Measurements from ENCODE around the gene ANKRD60. TPM values are rescaled to one million over a fixed set of nuclear protein-coding genes. Genes with fewer than 3 reads are reported as not detected.

Gene ANKRD60
- total RNA-seq, 1 experiment from 2014 or later: not detected

DNA sequence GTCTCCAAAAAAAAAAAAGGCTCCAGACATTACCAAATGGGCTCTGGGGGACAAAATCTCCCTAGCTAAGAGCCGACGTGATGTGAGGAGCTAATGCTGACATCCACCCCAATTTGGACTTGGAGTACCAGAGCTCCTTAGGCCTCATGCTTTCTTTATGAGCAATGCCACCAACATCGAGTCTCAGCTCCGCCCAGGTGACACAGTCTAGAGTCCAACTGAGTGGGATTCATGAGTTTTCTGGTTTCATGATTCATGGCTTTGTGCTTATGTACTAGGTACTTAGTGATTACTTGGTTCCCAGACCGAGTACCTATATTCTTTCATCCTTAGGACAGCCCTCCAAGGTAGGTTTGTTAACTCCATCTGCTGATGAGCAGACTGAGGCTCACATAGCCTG, 4.4 kb downstream of the ANKRD60 start:
- DNase-seq (ENCODE audit: low spot score): no peak

DNA sequence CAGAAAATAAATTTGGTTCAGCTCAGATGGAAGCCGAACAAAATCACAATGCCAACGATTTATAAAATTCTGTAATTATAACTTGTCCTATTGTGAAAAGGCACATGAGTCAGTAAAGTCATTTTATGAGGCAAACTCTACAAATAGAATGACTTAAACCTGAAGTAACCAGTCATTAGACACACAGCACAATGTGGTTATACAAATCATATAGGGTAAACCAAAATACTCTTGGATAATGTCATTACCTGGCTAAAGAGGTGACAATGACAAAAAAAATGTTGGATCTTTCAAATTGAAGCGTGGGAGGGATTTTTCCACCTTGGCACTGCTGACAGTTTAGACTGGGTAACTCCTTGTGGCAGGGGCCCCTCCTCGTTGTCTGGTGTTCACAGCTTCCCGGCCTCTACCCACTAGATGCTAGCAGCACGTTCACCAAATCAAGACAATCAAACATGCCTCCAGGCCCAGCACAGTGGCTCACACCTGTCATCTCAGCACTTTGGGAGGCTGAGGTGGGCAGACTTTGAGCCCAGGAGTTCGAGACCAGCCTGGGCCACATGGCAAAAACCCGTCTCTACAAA, 5.0 kb downstream of the ANKRD60 start:
- no peak for DNase-seq (ENCODE audit: low spot score)

DNA sequence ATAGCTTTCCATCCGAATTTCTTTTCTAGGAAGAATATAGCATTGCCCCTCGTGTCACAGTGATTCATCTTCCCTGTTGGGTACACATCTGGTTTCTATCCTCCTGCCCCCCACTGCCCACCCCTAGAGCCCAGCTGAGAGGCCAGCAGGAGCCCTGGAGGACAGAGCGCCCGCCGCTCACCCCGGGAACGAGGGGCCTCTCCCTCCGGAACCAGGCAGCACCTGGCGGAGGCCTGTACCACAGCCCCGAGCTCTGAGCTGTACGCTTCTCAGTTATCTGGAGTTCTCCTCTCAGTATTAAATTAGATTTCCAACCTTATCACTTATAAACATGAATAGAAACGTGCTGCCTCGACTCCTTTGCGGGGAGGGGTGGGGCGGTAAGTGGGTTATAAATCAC, 6.0 kb downstream of the ANKRD60 start:
- DNase-seq (ENCODE audit: low spot score): no peak

DNA sequence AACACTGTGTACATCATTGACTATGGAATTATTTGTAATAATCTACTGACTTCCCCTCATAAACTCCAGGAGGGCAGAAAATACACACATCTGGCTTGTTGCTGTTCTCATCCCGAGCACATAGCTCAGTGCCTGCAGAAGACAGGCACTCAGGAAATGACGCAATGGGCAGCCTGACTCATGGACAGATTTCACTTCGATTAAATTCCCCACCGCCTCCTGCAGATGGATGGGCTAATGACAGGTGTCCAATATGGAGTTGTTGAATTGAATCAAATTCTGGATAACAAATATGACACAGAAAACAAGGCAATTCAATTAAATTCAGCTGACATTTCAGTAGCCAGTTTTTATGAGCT, 9.1 kb downstream of the ANKRD60 start:
- peak; percentile 54 for DNase-seq (ENCODE audit: low spot score)

DNA sequence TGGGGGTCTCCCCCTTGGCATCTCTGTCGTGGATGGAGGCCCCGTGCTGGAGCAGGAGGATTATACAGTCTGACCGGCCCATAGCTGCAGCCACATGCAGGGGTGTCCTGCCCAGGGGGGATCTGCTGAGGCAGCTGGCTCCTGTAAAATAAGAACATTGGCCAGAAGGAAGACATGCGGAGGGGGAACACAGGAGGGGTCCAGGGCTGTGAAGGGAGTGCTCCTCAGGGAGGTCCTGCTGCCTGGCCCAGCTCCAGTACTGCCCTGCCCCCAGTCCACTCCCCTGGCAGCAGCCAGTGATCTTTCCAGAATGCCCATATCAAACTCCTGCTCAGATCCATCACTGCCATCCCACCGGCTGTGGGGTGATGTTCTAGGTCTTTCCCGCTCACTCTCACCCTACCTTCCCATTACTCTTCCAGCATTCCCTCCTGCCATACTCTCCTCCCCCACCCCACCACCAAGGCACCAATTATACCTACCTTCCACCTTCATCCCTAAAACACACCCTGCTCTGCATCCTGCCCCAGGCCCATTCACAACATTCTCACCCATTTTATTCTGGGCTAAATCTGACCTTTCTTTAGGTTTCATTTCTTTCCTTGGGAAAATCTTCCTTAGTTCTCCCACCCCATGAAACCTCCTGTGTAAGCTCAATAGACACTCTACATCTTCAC, 9.7 kb downstream of the ANKRD60 start:
- no peak for DNase-seq (ENCODE audit: low spot score)

DNA sequence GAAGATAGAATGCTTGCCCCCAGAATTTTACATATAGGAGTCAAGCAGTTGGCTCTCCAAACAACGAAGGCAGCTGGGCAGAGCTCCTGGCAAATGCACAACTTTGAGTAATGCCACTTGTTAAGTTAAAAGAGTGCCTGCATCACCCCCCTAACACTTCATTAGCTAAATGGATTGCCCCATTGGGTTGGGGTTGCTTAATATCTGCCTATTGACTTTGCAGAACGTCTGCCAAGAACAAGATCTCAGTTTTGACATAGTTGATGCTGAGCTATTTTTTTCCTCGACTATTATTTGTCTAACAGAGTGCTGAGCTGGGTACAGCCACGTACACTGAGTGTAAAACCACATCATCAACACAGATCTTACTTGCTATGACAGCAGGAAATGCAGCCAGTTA, 12.1 kb downstream of the ANKRD60 start:
- no peak for DNase-seq (ENCODE audit: low spot score)

DNA sequence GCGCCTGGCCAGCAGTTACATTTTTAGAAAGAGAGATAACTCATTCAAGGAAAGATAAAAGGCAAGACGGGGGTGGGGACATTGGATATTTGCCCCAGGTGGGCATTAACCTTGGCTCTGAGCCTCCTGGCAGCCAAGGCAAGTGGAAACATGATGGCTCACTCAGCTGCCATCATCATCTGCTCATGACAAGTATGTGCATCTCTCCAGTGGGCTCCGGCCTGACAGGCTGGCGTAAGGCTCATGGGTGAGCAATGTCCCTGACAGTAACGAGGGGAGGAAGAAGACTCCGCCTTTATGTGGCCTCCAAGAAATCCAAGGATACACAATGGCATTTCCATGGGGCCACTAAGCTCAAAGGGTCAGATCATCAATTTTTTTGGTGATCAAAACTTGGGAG, 13.3 kb downstream of the ANKRD60 start:
- no peak for DNase-seq (ENCODE audit: low spot score)

DNA sequence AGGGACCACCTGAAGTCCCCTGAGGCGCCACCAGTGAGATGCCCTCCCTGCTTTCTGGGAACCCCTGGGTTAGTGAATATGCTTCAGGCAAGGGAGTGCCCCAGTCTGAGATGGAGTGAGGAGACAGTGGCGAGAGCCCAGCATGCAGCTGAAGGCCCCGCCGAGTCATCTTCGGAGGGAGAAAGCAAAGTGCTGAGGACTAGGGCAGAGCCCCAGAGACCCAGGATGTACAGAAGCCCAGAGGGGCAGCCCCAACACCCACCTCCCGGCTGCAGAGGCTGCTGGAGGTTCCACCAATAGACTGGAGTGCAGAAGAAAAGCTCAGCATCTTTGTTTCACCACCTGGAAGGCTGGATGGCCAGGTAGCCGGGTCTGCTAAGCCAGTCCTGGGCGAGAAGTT, 14.1 kb downstream of the ANKRD60 start:
- DNase-seq (ENCODE audit: low spot score): no peak

DNA sequence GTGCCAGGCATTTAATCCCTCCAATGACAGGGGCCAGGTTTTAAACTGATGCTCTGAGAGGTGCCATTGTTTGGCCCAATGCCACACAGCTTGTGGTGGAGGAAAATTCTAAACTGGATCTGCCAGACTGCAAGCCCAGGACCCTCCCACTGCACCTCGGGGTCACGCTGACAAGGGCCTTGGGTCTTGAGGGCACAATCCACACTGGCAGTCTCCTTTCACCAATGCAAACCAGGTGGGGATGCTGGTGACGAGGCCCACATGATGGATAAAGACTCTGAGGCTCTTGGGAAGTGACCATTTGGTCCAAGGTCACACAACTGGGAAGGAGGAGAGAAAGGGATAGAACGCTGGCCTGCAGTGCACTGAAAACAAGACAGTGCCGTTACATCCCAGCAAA, 14.7 kb downstream of the ANKRD60 start:
- no peak for DNase-seq (ENCODE audit: low spot score)

DNA sequence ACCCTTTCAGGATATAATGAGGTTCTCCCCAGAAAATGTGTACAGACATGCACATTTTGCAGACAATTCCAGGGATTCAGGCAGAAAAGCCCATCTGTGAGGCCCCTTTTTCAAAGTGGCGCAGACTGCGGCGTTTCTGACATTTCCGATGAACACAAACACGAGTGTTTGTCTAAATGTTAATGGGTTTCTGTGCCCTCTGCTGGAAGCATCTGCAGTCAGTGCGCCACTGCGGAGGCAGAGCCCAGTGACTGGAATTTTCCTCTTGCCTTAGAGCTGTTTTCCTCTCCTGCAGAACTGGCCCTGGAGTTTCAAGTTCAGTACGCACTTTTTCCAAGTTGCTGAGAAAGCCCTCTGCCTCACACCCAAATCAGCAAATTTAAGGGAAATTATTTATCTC, 15.3 kb downstream of the ANKRD60 start:
- DNase-seq (ENCODE audit: low spot score): no peak

DNA sequence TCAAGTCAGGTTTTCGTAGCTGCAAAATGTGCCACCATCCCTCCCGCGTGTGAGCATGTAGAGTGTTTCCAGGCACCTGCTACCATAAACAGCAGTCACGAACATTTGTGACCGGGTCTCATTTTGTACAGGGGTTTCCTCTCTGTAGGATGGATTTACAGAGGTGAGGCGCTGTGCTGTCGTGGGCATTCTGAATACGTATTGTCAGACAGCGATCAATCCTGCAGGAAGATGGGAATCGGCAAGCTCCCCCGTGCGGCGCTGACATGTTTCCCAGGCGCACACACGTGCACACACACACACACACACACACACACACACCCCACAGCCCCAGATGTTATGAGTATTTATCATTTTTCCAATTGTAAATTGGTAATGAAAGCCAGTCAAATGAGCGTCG, 15.8 kb downstream of the ANKRD60 start:
- DNase-seq (ENCODE audit: low spot score): no peak

DNA sequence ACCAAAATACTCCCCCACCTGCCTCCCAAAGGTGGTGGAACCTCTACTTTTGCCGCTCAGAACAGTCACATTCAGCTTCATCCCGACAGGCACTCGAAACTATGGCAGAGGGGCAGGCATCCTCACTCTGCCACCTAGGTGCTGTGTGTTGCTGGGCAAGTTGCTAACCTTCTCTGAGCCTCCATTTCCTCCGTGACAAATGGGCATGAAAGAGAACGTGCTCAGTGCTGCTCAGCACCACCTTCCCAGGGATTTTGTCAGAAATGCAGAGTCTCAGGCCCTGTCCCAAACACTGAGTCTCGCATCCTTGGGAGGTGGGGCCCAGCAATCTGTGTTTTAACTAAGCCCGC, 18.1 kb downstream of the ANKRD60 start:
- no peak for DNase-seq (ENCODE audit: low spot score)

DNA sequence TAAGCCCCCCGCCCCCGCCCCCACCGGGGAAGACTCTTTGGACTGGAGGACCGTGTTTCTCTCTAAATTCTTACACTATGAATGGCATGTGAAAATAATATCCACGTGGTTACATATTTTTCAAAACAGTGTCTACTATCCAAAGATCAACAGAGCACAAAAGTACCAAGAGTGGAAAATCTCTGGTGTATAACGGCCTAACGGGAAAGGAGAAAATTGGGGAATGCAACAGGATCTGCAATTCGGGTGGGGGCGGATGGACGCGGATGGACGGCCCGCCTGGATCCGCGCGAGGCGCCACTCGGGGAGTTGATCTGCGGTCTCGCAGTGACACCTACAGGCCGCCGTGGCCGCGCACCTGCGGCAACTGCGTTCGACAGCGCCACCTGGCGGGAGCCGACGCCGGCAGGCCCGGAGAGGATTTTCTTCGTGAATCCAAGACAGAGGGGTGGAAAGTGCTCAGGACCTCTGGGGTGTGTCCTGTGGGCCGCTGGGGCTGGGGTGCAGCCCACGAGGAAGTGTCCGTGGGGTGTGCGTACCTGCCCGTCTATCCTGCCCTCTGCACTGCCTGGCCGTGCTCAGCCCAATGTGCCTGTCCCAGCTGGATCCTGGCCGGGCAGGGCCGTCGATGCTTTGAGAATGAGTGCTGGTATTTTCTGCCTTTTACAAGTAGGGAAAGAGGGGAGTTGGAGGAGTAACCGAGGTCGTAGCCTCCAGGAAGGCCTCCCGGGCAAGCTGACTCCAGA, 18.6 kb downstream of the ANKRD60 start:
- peak; percentile 57 for DNase-seq (ENCODE audit: low spot score)

DNA sequence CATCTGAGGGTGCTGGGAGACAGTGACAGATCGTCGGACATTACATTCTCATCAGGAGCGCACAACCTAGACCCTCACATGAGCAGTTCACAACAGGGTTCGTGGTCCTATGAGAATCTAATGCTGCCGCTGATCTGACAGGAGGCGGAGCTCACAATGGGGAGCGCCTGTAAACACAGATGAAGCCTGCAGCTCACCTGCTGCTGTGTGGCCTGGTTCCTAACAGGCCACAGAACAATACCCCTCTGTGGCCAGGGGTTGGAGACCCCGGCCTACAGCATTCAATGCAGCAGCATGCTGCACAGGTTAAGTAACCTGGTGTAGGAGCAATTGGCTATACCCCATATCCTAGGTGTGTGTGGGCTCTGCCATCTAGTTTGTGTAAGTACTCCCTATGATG, 19.5 kb downstream of the ANKRD60 start:
- no peak for DNase-seq (ENCODE audit: low spot score)

DNA sequence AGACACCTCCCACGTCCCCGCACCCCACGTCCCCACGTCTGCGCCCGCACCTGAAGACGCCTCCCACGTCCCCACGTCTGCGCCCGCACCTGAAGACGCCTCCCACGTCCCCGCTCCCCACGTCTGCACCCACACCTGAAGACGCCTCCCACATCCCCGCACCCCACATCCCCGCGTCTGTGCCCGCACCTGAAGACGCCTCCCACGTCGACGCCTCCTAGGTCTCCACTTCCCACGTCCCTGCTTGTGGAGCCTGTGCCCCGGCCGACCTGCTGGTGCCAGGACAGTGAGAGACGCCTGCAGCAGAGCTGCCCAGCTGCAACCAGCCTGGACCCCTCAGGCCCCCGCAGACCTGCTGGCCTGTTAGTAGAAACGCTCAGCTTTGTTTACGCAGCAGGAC, 22.6 kb downstream of the ANKRD60 start:
- no peak for DNase-seq (ENCODE audit: low spot score)

DNA sequence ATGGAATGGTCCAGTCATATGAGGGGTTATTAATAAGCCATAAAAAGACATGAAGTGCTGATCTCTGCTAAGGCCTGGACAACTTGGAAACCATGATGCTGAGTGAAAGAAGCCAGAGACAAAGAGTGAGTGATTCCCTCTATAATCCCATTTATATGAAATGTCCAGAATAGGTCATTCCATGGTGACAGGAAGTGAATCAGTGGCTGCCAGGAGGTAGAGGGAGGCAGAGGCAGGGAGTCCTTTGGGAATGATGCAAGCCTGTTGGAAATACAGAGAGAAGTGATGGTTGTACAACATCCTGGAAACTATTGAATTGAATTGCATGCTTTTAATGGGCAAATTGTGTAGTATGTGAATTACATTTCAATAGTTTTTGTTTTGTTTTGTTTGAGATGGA, 26.4 kb downstream of the ANKRD60 start:
- DNase-seq (ENCODE audit: low spot score): no peak

DNA sequence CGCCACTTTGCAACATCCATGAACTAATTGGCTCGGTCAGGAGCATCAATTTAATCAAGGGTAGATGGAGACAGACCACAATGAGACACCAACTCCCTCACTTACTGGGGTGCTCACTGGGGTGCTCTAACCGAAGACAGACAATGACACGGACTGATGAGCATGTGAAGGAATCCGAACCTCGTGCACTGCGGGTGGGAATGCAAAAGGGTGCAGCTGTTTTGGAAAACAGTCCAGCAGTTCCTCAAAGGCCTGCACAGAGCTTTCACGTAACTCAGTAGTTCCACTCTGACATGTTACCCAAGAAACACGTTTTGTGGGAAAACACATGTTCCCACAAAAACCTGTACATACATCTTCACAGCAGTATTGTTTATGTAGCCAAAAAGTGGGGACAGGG, 26.8 kb downstream of the ANKRD60 start:
- DNase-seq (ENCODE audit: low spot score): no peak

DNA sequence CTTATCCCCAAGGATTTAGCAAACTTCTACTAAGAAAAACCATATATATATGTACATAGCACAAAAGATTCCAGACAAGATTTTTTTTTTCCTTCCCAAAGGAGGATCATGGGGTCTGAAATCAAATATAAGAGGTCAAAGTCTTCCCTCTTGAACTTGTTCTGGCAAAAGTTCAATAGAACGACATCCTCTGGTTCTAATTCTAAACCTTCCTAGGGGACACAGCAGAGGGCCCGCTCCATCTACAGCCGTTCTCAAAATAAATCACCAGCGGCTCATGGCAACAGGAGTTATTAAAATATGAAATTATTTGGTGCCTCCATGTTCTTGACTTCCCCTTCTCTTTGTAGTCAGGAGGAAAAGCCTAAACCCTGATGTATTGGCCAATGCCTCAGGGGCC, 29.0 kb downstream of the ANKRD60 start:
- no peak for DNase-seq (ENCODE audit: low spot score)

DNA sequence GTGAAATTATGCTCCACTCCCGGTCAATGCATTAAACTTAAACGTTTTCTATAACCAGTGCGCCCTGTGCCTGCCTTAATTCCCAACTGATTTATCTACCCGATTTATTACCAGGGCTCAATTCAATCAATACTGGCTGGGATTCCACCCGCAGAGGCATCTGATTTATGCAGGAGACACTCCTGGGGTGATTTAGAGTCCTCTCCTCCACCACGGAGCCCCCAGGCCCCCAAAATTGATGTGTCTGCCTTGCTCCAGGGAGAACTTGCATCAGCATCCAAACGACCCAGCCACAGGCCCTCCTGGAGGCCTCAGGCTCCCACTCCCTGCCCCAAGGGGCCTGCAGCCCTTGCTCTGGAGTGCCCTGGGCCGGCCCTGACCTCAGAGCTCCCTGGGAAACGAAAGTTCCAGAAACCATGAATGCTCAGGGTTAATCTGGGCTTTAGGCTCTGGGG, 29.5 kb downstream of the ANKRD60 start:
- no peak for DNase-seq (ENCODE audit: low spot score)

DNA sequence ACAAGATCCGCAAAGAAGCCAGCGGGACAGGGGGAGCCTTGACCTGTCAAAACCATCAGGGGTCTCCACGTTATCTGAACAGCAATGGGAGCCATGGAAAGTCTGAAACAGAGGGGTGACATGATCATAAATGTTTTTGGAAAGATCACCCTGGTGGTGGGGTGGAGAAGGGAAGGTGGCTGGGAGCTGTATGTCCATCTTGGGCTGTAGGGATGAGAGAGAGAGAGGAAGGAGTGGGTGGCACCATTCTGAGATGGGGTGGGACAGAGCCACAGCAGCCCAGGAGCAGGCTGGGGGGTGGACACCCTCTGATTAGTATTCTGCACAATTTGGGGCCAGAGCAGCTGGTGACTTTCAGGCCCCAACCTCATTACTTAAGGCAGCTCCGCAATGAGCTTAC, 30.1 kb downstream of the ANKRD60 start:
- no peak for DNase-seq (ENCODE audit: low spot score)

DNA sequence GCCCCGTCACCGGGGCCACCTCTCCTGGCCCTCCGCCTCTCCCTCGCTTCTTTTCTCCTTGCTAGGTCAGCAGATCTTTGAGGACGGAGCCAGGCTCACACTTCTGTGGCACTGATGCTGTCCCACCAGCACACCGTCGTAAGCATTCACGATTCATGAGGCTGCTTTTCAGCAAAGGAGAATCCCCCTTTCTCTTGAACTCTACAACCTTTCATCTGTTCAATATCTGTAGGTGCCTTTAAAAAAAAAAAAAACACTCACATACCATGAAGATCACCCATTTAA, 31.3 kb downstream of the ANKRD60 start:
- no peak for DNase-seq (ENCODE audit: low spot score)

DNA sequence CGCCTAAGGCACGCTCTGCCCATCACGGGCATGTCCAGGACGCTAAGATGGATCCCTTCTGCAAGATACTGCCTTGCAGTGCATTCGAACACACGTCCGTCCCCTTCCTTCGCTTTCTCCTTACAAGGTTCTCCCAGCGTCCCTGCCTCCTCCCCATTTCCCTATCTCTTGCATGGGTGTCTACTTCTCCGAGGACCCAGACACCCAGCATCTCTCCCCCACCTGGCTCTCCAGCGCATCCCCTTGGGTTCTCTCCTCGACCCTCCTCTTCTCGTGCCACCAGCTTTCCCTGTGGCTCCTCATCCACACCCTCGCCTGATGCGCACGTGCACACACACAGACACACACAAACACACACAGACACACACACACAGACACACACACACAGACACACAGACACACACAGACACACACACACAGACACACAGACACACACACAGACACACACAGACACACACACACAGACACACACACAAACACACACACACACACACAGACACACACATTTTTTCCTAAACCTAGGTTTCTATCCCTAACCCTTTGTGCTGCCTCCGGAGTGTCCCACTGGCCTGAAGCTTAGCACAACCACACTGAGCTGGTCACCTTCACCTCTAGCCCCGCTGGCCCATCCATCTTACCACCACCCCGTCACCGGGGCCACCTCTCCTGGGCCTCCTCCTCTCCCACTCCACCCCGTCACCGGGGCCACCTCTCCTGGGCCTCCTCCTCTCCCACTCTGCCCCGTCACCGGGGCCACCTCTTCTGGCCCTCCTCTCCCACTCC, 31.9 kb downstream of the ANKRD60 start:
- DNase-seq (ENCODE audit: low spot score): no peak

DNA sequence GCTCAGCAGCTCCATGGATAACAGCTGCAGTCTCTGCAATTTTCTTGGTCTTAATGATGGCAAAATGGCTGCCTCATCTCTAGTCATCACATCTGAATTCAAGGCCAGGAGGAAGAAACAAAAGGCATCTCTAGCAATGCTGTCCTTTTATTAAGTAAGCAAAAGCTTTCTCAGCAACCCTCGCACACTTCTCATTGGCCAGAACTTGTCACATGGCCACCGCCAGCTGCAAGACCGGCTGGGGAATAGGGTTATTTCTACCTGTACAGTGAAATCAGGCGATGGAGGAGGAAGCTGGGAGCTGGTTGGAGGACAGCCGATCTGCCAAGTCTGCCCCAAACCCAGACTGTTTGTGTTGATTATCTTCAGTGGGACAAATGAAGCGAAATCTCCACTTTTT, 33.4 kb downstream of the ANKRD60 start:
- DNase-seq (ENCODE audit: low spot score): no peak

Data from H4 (cell line).